ENCODE results near the gene SPSB2.

Gene SPSB2

GRCh38 chr12:6833189-6833890 is 39.8 kb downstream of the SPSB2 start:
- H3K9me3 ChIP-seq (ENCODE audit: control insufficient read depth in 2 of 2, low read length in 2 of 2): no peaks in the 10 kb centered on the region
- no peak overlapping the region for H3K9ac ChIP-seq (ENCODE audit: low read depth in 1 of 2, low read length in 2 of 2)
- peaks cover 14 to 16% of the 10 kb centered on the region in 2 donors for H3K27me3 ChIP-seq (ENCODE audit: control insufficient read depth in 2 of 2, insufficient read depth in 2 of 2, low read length in 2 of 2)
- H3K27ac ChIP-seq (ENCODE audit: low read depth in 2 of 2, low read length in 2 of 2): no peak overlapping the region
- H3K4me3 ChIP-seq (ENCODE audit: low read length in 2 of 2): no peak overlapping the region
- peaks cover 6 to 9% of the 10 kb centered on the region in 2 donors for H3K4me1 ChIP-seq (ENCODE audit: control insufficient read depth in 2 of 2, insufficient read depth in 2 of 2, low read length in 2 of 2)
- H3K36me3 ChIP-seq (ENCODE audit: control insufficient read depth in 2 of 2, insufficient read depth in 2 of 2, low read length in 2 of 2): peaks cover 0 to 3% of the 10 kb centered on the region in 2 donors

DNA sequence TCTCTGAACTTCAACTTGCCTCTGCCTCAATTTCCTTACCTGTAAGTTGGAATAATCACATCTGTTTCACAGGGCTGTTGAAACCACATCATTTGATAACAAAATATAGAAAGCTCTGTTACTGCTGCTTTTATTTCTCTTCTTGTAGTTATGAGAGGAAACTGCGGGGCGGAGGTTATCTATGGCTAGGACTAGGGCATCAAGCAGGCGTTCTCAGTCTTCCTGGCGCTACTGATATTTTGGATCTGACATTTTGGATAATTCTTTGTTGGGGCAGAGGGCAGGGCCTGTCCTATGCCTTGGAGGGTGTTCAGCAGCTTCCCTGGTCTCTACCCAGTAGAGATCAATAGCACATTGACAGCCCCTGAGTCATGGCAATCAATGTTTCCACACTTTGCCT is 41.0 kb downstream of the SPSB2 start:
- Histone ChIP-seq H3K4me3 (ENCODE audit: low read length in 2 of 2) (no peak overlapping the region), H3K4me1 (ENCODE audit: control insufficient read depth in 2 of 2, insufficient read depth in 2 of 2, low read length in 2 of 2) (peaks cover 9 to 11% of the 10 kb centered on the region in 2 donors), H3K27ac (ENCODE audit: low read depth in 2 of 2, low read length in 2 of 2) (no peak overlapping the region), H3K36me3 (ENCODE audit: control insufficient read depth in 2 of 2, insufficient read depth in 2 of 2, low read length in 2 of 2) (peaks cover 0 to 3% of the 10 kb centered on the region in 2 donors), H3K9me3 (ENCODE audit: control insufficient read depth in 2 of 2, low read length in 2 of 2) (no peaks in the 10 kb centered on the region), H3K9ac (ENCODE audit: low read depth in 1 of 2, low read length in 2 of 2) (no peak overlapping the region), H3K27me3 (ENCODE audit: control insufficient read depth in 2 of 2, insufficient read depth in 2 of 2, low read length in 2 of 2) (peaks cover 18 to 19% of the 10 kb centered on the region in 2 donors)

- no peak overlapping the region for H3K9ac ChIP-seq (ENCODE audit: low read depth in 1 of 2, low read length in 2 of 2)
- H3K27me3 ChIP-seq (ENCODE audit: control insufficient read depth in 2 of 2, insufficient read depth in 2 of 2, low read length in 2 of 2): peaks cover 18 to 19% of the 10 kb centered on the region in 2 donors
- H3K4me3 ChIP-seq (ENCODE audit: low read length in 2 of 2): no peak overlapping the region
- peaks cover 9 to 11% of the 10 kb centered on the region in 2 donors for H3K4me1 ChIP-seq (ENCODE audit: control insufficient read depth in 2 of 2, insufficient read depth in 2 of 2, low read length in 2 of 2)
- H3K36me3 ChIP-seq (ENCODE audit: control insufficient read depth in 2 of 2, insufficient read depth in 2 of 2, low read length in 2 of 2): peaks cover 0 to 3% of the 10 kb centered on the region in 2 donors
- no peaks in the 10 kb centered on the region for H3K9me3 ChIP-seq (ENCODE audit: control insufficient read depth in 2 of 2, low read length in 2 of 2)
- no peak overlapping the region for H3K27ac ChIP-seq (ENCODE audit: low read depth in 2 of 2, low read length in 2 of 2)
Measured at GRCh38 chr12:6831450-6831995, 41.6 kb downstream of the SPSB2 start.

GRCh38 chr12:6830999-6831398 is 42.1 kb downstream of the SPSB2 start:
- Histone ChIP-seq H3K4me1 (ENCODE audit: control insufficient read depth in 2 of 2, insufficient read depth in 2 of 2, low read length in 2 of 2) (peaks cover 9 to 11% of the 10 kb centered on the region in 2 donors), H3K9ac (ENCODE audit: low read depth in 1 of 2, low read length in 2 of 2) (no peak overlapping the region), H3K36me3 (ENCODE audit: control insufficient read depth in 2 of 2, insufficient read depth in 2 of 2, low read length in 2 of 2) (peaks cover 0 to 3% of the 10 kb centered on the region in 2 donors), H3K27ac (ENCODE audit: low read depth in 2 of 2, low read length in 2 of 2) (no peak overlapping the region), H3K4me3 (ENCODE audit: low read length in 2 of 2) (no peak overlapping the region), H3K9me3 (ENCODE audit: control insufficient read depth in 2 of 2, low read length in 2 of 2) (no peaks in the 10 kb centered on the region), H3K27me3 (ENCODE audit: control insufficient read depth in 2 of 2, insufficient read depth in 2 of 2, low read length in 2 of 2) (peaks cover 18 to 23% of the 10 kb centered on the region in 2 donors)

- Histone ChIP-seq H3K27ac (ENCODE audit: low read depth in 2 of 2, low read length in 2 of 2) (no peak overlapping the region), H3K9ac (ENCODE audit: low read depth in 1 of 2, low read length in 2 of 2) (no peak overlapping the region), H3K27me3 (ENCODE audit: control insufficient read depth in 2 of 2, insufficient read depth in 2 of 2, low read length in 2 of 2) (peaks cover 20 to 25% of the 10 kb centered on the region in 2 donors), H3K9me3 (ENCODE audit: control insufficient read depth in 2 of 2, low read length in 2 of 2) (no peaks in the 10 kb centered on the region), H3K4me3 (ENCODE audit: low read length in 2 of 2) (no peak overlapping the region), H3K36me3 (ENCODE audit: control insufficient read depth in 2 of 2, insufficient read depth in 2 of 2, low read length in 2 of 2) (peaks cover 0 to 3% of the 10 kb centered on the region in 2 donors), H3K4me1 (ENCODE audit: control insufficient read depth in 2 of 2, insufficient read depth in 2 of 2, low read length in 2 of 2) (peaks cover 10% of the 10 kb centered on the region in 2 donors)
Measured at GRCh38 chr12:6830286-6830890, 42.7 kb downstream of the SPSB2 start.

GRCh38 chr12:6829536-6830220 is 43.4 kb downstream of the SPSB2 start:
- Histone ChIP-seq H3K4me3 (ENCODE audit: low read length in 2 of 2) (peak overlapping the region; percentile 76 to 78), H3K36me3 (ENCODE audit: control insufficient read depth in 2 of 2, insufficient read depth in 2 of 2, low read length in 2 of 2) (peaks cover 0 to 3% of the 10 kb centered on the region in 2 donors), H3K9ac (ENCODE audit: low read depth in 1 of 2, low read length in 2 of 2) (peak overlapping the region in 1 of 2 donors; percentile 44), H3K4me1 (ENCODE audit: control insufficient read depth in 2 of 2, insufficient read depth in 2 of 2, low read length in 2 of 2) (peaks cover 11 to 12% of the 10 kb centered on the region in 2 donors), H3K9me3 (ENCODE audit: control insufficient read depth in 2 of 2, low read length in 2 of 2) (no peaks in the 10 kb centered on the region), H3K27ac (ENCODE audit: low read depth in 2 of 2, low read length in 2 of 2) (peak overlapping the region; percentile 34 to 65), H3K27me3 (ENCODE audit: control insufficient read depth in 2 of 2, insufficient read depth in 2 of 2, low read length in 2 of 2) (peaks cover 25 to 27% of the 10 kb centered on the region in 2 donors)

- Histone ChIP-seq H3K36me3 (ENCODE audit: control insufficient read depth in 2 of 2, insufficient read depth in 2 of 2, low read length in 2 of 2) (peaks cover 0 to 3% of the 10 kb centered on the region in 2 donors), H3K4me3 (ENCODE audit: low read length in 2 of 2) (peak overlapping the region; percentile 76 to 78), H3K27me3 (ENCODE audit: control insufficient read depth in 2 of 2, insufficient read depth in 2 of 2, low read length in 2 of 2) (peaks cover 27 to 31% of the 10 kb centered on the region in 2 donors), H3K4me1 (ENCODE audit: control insufficient read depth in 2 of 2, insufficient read depth in 2 of 2, low read length in 2 of 2) (peaks cover 11 to 12% of the 10 kb centered on the region in 2 donors), H3K9ac (ENCODE audit: low read depth in 1 of 2, low read length in 2 of 2) (peak overlapping the region; percentile 44 to 79), H3K9me3 (ENCODE audit: control insufficient read depth in 2 of 2, low read length in 2 of 2) (no peaks in the 10 kb centered on the region), H3K27ac (ENCODE audit: low read depth in 2 of 2, low read length in 2 of 2) (peak overlapping the region; percentile 34 to 65)
Measured at GRCh38 chr12:6828781-6829535, 44.1 kb downstream of the SPSB2 start.

- peak within 1 kb of the TSS; percentile 34 to 65 for H3K27ac ChIP-seq (ENCODE audit: low read depth in 2 of 2, low read length in 2 of 2)
- peaks cover 29 to 35% of the 10 kb centered on the region in 2 donors for H3K27me3 ChIP-seq (ENCODE audit: control insufficient read depth in 2 of 2, insufficient read depth in 2 of 2, low read length in 2 of 2)
- peak within 1 kb of the TSS; percentile 76 to 78 for H3K4me3 ChIP-seq (ENCODE audit: low read length in 2 of 2)
- peaks cover 11 to 12% of the 10 kb centered on the region in 2 donors for H3K4me1 ChIP-seq (ENCODE audit: control insufficient read depth in 2 of 2, insufficient read depth in 2 of 2, low read length in 2 of 2)
- peak within 1 kb of the TSS; percentile 44 to 79 for H3K9ac ChIP-seq (ENCODE audit: low read depth in 1 of 2, low read length in 2 of 2)
- H3K36me3 ChIP-seq (ENCODE audit: control insufficient read depth in 2 of 2, insufficient read depth in 2 of 2, low read length in 2 of 2): peaks cover 0 to 3% of the 10 kb centered on the region in 2 donors
- no peaks in the 10 kb centered on the region for H3K9me3 ChIP-seq (ENCODE audit: control insufficient read depth in 2 of 2, low read length in 2 of 2)
Measured at GRCh38 chr12:6827982-6828780, 44.9 kb downstream of the SPSB2 start, which contains the start of gene P3H3. Gene P3H3 (plus strand): TSS chr12:6828407. CDS start chr12:6828441, 34 bp downstream.

- H3K36me3 ChIP-seq (ENCODE audit: control insufficient read depth in 2 of 2, insufficient read depth in 2 of 2, low read length in 2 of 2): peaks cover 0 to 3% of the 10 kb centered on the region in 2 donors
- no peak overlapping the region for H3K9ac ChIP-seq (ENCODE audit: low read depth in 1 of 2, low read length in 2 of 2)
- no peak overlapping the region for H3K4me3 ChIP-seq (ENCODE audit: low read length in 2 of 2)
- H3K27me3 ChIP-seq (ENCODE audit: control insufficient read depth in 2 of 2, insufficient read depth in 2 of 2, low read length in 2 of 2): peaks cover 34 to 42% of the 10 kb centered on the region in 2 donors
- peaks cover 11 to 12% of the 10 kb centered on the region in 2 donors for H3K4me1 ChIP-seq (ENCODE audit: control insufficient read depth in 2 of 2, insufficient read depth in 2 of 2, low read length in 2 of 2)
- H3K27ac ChIP-seq (ENCODE audit: low read depth in 2 of 2, low read length in 2 of 2): no peak overlapping the region
- H3K9me3 ChIP-seq (ENCODE audit: control insufficient read depth in 2 of 2, low read length in 2 of 2): no peaks in the 10 kb centered on the region
Measured at GRCh38 chr12:6827437-6827911, 45.6 kb downstream of the SPSB2 start.
